Erythroblast (primary cell): ENCODE data around the gene C19orf25.

ENCODE experiments used
- GATA1 ChIP-seq: IDR thresholded peaks from 2 replicates; pipeline ENCODE4 v1.6.1; 2011; ENCODE audit warnings: low read depth, mild to moderate bottlenecking, control low read depth, low read length, moderate library complexity
- POLR2A ChIP-seq: IDR thresholded peaks from 2 replicates; pipeline ENCODE4 v1.6.1; 2011; ENCODE audit warnings: mild to moderate bottlenecking, low read length

DNA sequence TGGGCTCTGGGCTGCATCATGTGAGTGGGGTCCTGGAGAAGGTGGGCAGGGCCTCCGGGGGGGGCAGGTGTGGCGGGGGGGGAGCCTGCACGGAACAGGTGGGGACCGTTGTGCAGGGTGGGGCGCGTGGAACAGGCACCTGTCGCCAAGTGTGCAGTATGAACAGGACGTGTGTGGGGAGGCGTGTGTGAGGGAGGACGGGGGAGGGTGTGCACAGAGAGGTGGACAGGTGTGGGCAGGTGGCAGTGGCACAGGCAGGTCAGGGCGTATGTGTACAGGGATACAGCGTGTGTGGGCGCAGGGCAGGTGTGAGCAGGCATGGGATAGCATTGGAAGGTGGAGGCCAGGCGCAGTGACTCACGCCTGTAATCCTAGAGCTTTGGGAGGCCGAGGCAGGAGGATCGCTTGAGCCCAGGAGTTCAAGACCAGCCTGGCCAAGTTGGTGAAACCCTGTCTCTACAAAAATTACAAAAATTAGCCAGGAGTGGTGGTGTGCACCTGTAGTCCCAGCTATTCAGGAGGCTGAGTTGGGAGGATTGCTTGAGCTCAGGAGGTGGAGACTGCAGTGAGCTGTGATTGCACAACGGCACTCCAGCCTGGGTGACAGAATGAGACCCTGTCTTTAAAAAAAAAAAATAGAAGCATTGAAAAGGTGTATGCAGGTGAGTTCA, 48.1 kb upstream of the C19orf25 start:
- TF ChIP-seq POLR2A = no peak
- no peak for TF ChIP-seq GATA1
